Activated effector memory CD4-positive, alpha-beta T cell treated with anti-CD3 and anti-CD28 coated beads, Interleukin-2, amount 50 U/mL, for 16 hours (primary cell): Measurements from ENCODE around the gene TPH2.

Experiments used
- DNase-seq: peaks from one replicate; pipeline ENCODE4 v3.0.0-alpha.2; 2020

The TPH2 gene

DNA sequence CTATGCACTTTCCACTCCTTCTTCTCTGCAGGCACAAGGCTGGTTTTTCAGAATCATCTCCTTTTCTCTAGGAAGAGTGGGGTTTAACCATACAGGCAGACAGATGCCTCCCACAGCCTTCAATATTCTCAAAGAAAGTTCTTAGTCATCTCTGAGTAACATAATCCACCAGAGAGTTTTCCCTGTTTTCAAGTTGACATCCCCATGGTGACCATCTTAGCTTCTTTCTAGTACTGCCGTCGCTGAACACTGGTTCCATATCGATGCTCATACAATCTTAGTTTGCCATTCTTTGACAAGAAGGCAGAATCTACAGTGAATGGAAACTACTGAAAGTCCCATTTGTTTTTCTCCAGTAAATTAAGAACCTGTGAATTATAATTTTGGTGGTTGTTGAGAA, 28.6 kb downstream of the TPH2 start:
- no peak for DNase-seq

DNA sequence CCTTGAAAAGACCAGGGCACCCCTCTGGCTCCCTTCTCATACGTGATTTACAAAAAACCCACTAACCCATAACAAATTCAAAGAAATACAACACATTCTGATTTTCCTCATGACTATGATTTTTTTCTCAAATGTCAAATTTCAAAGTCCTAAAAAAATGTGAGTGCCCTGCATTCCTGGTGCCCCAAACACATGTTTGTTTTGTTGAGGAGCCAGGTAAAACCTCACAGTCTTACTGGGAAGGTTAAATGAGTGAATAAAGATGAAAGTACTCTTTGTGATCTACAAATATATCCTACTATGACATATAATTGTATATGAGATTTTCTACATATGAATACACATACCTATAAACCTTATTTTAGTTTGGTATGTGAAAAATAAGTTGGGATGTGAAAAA, 30.7 kb downstream of the TPH2 start:
- DNase-seq: no peak

DNA sequence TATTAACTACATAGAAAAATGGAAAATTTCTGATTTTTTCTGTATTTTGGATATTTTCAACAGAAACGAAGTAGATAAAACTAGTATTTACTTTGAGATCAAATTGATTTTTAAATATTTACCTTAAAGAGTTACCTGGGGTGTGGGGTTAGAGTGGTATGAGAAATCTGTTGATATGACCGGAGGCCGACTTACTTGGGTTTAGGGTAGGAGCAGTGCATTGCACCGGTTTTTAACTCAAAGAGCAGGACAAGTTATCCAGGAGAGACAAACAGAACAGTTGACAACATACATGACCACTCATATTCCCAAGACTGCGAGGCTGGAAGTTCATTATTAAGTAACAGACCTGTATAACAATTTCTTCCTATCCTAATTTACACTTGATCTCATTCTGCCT, 31.4 kb downstream of the TPH2 start:
- DNase-seq: no peak

DNA sequence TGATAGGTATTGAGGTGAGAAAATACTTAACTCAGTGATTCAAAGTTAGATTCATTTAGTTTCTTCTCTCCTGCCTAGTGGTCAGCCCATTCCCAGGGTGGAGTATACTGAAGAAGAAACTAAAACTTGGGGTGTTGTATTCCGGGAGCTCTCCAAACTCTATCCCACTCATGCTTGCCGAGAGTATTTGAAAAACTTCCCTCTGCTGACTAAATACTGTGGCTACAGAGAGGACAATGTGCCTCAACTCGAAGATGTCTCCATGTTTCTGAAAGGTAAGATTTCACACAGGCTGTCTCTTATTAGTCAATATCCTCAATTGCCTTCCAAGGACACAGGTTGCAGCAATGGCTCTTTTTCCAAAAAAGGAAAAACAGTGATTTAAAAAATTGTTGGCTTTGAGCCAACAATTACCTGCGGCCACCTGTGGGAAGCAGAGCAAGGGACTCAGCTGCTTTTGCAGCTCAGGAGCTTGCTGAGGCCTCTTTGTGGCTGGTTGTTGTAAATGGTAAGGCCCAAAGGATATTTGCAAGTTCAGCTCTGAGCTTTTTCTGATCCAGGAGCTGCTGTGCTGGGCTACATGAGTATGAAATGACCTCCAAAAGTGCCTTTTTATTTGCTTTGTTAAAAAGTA, 33.9 kb downstream of the TPH2 start:
- no peak for DNase-seq

DNA sequence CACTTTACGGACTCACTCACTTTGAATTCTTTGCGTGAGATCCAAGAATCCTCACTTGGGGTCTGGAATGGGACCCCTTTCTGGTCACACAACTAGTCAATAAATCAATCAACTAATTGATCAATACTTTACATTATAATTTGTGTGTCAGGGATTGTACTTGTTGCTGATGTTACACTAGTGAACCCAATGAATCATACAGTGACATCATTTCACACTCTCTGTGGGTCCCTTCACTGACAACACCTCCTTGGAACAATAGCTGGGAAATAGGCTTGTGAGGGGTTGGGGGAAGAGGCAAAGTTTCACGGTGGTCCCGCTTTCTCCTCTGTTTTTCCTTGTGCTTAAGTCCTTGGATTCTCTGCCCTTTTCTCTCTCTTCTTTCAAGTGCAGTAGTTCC, 35.0 kb downstream of the TPH2 start:
- no peak for DNase-seq

DNA sequence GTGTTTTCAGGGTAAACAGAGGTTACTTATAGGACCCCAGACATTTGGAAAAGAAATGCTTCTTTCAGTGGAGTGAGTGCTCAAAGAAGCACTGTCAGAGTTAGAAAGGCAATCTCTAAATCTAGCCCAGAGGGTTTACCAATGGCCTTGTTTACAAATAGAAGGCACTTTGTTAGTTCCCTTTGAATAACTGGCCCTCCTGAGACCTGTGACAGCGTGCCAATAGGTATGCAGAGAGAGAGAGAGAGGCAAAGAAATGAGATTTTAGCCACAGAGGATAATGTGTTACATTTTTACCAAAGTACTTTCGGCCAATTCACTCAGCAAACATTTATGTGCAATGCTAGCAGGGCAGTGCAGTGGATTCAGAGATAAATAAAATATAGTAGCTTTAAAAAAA, 41.9 kb downstream of the TPH2 start:
- DNase-seq: no peak

DNA sequence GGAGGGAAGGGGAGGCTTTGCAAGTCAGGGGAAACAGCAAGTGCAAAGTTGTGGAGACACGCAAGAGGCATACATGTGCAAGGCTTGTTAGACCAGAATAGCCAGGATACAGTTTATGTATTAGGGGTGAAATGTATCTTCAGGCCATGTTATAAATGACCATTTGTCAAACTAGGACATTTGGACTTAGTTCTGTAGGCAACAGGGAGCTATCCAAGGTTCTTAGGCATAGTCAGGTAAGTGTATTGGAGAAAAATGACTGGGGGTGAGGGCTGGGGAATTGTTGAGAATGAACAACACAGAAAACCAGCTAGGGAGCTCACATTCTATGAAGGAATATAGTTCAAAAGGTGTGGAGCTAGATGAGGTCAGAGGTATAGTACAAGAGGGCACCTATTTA, 42.5 kb downstream of the TPH2 start:
- no peak for DNase-seq

DNA sequence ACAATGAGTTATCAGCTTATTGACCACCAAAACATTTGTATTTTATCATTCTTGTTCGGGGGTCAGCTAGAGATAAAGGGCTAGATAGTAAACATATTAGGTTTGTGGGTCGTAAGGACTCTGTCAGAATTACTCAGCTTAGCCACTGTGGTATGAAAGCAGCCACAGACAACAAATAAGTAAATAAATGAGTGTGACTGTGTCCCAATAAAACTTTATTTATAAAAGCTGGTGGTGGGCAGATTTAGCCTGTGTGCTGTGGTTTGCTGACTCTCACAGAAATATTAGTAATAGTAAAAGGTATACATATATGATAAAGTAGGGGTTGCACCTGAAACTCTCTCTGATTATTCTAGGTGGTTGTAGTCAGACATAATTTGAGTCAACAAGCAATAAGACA, 56.1 kb downstream of the TPH2 start:
- no peak for DNase-seq

DNA sequence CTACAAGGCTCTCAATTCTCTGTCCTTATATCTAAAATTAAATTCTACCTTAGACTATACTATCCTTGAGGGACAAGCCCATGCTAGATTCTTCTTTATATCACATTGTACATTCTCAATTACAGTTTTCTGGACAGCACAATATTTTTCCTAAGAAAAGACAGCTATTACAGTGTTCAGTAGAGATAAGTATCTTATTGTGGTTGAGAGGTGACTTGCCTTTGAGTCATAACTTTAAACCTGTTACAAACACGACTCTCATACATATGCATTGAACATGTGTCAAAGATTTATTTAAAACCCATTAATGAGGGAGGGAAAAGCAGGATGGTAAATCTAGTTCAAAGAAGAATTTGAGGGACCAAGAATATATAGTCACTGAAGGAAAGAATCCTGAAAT, 61.1 kb downstream of the TPH2 start:
- DNase-seq: no peak

DNA sequence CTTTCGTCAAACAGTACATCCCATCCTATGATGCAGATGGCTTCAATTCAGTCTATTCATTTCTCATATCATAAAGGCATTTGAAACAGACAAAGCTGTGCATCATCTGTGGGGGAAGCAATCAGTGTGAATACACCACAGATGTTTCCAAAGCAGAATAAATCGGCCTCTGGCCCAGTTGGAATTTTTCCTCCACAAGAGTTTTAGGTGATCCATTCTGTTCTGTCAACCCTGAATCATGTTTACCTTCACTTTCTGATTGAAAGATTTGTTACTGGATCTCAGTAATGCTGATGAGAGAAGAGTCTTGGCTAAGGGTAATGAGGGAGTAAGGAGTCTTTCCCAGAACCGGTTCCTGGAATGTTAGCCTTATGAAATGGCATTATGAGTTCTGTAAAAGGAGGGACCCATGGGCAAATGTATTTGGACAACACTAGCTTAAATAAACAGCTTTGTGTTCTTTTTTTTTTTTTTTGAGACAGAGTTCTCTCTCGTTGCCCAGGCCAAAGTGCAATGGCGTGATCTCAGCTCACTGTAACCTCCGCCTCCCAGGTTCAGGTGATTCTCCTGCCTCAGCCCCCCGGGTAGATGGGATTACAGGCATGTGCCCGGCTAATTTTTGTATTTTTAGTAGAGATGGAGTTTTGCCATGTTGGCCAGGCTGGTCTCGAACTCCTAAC, 62.5 kb downstream of the TPH2 start:
- DNase-seq: no peak

DNA sequence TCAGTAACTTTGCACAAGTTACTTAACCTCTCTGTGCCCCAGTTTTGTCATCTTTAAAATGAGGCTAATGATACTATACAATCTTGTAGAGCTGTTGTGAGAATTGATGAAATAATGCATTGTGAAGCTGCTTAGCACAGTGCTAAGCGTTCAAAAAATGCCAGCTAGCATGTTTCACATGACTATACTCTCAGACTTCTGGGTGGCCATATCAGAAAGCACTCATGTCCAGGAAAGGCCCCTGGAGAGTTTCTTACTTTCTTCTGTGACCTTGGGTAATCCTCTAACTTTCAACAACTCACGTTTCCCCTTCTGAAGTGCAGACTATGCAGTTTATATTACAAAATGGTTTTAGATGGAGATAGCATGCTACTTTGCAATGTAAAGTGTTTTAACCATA, 68.1 kb downstream of the TPH2 start:
- DNase-seq: no peak

DNA sequence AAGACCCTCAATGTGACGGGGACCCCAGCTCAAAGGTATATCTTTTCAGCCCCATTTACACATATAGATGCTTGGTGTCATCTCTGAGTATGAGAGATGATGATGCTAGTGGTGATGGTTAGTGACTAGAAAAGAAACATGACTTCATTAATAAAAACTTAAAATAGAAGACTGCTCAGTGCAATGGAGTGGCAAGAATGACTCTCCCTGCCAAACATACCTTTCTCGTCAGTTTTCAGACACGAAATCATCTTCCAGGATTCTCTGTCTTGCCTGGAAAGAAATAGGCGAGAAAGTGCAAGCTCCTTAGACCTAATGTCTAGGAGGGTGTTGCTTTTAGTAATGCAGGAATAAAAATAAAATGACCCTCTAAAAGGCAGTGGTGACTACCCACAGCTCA, 71.7 kb downstream of the TPH2 start:
- DNase-seq: no peak

DNA sequence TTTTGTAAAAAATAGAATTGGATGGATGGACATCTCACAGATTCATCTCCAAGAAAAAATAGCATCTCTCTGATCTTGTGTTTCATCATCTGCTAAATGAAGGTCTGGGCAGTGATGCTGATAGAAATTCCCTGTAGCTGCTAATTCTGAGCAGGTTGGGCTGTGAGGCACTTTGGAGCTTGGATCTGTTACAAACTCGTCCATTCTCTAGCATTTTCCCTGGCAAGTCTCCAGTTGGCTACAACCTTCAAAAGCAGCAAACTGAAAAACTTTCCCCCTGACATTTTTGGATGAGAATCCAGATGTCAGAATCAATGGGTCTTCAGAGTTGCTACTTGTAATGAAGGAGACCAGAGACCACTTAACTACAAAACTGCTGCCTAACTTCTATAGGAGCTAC, 72.7 kb downstream of the TPH2 start:
- DNase-seq: no peak

DNA sequence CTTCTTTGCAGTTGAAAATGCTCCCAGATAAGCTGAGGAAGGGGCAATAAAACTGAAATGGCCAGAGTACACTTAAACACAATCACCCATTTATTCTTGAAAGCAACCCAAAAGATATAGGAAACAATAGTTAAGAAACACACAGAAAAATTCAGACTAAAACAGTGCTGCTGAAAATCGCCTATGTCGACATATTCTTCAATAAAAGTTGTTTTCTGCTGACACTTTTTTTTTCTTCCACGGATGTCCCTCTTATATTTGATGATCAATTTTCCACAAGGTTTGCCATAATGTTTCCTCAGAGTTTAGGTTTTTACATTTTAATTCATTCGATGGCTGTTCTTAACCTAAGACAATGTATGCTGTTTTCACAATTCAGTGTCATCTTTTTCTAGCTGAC, 74.2 kb downstream of the TPH2 start:
- no peak for DNase-seq

DNA sequence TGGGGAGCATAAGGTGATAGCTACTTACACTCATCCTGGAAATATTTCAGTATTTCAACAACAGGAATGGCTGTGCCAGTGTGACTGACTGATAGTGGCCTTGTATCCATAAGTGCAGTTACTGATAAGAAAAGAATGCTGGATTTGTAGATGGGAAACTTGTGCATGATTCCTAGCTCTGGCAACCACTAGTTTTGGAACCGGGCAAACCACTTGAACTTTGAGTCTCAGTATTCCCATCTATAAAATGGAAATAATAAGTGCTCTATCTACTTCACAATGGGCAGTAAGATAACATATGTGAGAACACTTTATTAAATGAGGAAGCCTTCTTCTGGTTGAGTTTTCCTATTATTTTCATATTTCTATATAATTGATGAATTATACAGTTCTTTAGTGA, 77.2 kb downstream of the TPH2 start:
- no peak for DNase-seq

DNA sequence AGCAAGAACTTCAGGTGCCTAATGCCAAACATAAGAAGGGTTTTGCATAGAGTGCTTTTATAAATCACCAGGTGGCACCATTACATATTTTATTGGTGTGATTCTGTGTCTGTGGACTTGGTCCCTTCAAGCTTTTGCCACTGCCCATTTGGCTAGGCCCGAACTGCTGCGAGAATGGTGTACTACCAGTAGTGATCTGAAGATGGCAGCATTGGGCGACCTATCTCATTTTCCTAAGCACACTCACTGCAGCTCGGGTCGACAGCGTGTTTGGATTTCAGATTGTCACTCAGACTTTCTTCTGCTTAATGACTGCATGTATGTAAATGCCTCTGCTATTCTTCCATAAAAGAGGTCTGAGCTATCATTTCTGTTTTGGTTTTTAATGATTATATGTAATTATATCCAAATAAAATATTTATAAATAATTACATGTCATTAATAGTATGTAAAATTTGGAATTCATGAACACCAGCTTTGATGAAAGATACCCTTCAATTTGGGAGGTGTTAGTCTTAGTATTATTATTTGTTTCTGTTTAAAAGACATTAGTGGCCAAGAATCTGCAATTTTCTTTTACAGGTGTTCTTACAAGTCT, 78.5 kb downstream of the TPH2 start:
- DNase-seq: peak; percentile 80

DNA sequence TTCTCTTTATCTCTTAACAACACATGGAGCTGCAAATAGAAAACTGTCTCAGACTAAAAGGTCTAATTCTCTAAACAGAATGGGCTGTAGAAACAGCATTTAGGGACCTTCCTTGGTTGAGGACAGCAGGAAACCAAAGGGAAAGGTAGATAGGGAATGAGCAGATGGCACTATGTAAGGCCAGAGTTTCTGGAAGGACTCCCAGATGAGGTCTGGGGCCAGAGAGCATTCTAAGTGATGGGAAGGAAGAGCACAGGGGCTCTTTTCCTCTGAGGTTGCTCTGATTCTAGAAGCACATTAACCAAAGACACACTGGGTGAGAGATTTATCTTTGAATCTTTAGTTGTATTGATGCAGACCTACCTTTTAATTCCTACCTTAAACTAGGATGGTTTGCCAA, 79.4 kb downstream of the TPH2 start:
- no peak for DNase-seq

DNA sequence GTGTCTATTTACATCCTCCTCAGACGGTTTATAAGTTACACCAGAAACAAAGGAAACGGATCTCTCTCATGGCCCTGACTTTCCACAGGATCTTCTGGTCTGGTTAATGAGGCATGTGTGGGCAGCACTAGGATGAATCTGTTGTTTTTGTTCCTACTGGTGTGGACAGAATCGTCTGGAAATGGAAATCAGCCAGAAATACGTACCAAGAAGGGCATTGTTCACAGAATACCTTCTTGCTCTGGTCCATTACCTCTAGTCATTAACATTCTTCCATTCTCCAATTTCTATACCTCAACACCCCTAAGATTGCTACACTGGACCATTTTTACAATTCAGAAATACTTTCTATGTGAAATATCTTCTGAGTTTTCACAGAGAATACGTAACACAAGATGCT, 86.0 kb downstream of the TPH2 start:
- DNase-seq: no peak

DNA sequence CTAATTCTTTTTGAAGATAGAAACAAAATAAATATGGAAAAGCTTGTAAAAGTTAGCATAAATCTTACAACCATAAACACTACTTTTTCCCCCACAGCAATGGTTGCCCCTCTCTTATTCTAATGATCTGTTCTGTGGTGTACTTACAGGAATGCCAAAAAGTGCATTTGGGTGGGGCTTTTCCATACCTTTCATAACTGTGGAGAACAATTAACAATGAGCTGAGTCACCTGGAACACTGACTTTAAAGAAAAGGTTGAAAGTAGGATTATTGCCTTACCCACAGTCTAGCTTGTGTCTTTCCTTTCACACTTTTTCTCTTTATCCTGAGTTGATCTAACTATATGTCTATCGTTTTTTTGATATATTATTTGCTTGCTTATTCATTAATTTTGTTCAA, 86.9 kb downstream of the TPH2 start:
- DNase-seq: no peak

DNA sequence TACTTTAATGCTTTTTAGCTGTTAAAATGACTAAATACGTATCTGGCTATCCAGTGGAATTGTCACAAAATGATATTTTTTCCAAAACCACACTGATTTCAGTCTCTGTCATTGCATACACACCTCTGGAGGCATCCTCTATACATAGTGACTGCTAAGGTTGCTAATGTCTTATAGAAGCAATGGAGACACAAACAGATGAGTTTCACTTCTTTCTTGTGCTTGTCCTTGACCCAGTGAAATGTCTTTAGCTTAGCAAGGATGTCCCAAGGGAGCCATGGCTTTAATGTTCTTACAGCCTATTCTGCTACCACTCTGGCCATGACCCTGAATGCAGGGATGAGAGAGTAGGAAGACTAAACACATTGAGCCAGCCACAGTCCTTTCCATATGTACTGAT, 90.3 kb downstream of the TPH2 start:
- DNase-seq: no peak

DNA sequence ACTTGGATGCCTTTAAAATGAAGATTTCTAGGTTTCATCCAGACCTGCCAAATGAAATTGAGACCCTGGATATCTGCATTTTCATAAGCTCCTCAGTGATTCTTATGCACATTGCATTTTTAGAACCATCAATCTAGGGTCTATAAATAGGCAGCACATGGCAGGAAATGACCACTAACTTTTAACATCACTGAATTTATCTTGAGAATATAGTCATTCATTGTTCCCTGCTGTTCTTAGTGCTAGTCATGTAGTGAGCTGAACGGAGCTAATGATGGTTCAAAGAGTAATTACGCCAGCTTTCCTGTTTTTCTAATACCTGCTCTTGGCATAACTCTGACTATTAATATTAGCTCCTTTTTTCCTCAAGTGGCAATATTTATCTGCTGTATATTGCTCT, 91.6 kb downstream of the TPH2 start:
- DNase-seq: no peak

DNA sequence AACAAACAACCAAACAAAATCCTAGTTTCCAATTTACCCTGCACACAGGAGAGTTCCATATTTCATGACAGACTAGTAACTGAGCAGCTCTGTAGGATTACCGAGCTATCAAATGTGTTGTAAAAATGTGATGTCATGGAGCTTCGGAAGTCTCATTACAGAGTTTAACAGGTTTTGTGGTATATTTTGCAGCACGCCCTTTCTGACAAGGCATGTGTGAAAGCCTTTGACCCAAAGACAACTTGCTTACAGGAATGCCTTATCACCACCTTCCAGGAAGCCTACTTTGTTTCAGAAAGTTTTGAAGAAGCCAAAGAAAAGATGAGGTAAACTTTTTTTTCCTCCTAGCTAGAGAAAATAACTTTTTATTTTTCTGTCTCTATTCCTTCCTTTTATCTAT, 92.4 kb downstream of the TPH2 start:
- DNase-seq: no peak

DNA sequence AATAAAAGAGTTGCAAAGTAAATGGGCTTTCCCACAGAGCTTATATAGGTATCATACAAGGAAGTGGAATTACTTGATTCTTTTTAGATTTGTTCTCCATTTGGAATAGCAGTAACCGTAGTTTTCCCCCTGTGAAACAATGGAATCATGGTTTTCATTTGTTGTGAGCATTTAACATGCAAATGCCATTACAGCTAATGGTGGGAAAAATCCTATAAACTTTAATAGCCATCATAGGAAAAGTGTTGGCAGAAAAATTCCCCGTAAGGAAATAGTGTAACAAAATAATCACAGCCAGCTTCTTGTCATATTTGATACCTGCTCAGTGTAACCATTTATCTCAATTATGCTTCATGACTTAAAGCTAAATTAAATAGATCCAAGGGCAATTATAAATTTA, 95.3 kb downstream of the TPH2 start:
- no peak for DNase-seq

DNA sequence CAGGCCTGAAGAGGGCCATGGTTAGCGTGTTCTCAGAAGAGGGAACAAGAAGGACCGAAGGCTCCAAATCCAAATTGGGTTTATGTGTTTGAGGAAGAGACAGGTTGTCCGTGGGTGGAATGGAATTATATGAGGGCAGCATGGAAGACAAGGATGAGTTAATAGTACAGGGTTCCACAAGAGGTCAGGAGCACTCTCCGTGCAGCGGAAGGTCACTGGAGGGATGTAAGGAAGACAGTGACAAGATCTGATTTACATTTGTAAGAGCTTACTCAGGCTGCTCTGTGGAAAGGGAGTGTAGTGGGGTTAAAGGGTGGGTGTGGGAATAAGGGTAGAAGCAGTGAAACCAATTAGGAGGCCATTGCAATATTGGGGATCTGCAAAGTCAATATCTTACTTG, 97.0 kb downstream of the TPH2 start:
- no peak for DNase-seq

DNA sequence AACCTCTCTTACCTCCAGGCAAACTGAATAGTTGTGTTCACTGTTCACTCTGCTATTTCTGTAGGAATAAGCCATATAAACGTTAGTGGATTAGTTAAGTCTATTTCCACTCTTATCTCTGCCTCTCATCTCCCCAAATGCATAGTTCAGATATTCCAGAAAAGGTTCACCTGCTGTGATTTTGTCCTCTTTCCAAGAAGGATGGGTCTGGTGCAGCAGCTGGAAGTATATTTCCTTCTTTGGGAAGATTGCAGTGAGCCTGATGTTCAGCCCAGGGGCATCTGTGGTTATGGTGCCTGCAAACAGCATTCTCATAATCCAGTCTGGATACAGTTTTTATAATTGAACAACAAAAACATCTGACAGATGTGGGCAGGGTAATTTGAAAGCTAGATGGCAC, 97.7 kb downstream of the TPH2 start:
- DNase-seq: no peak
